IMR-90 (cell line): Measurements from ENCODE around the gene ITGB5. TPM values are rescaled to one million over a fixed set of nuclear protein-coding genes. Genes with fewer than 3 reads are reported as not detected.

Source experiments
- ATAC-seq: fragments of 200-7000 bp; cut with Tn5 transposase; 2 replicates; pipeline ENCODE4 v1.9.1; 2020; ENCODE audit warnings: low read depth, mild to moderate bottlenecking, moderate library complexity
- BruUV-seq: library from RNA; stranded (reverse); fragments of 400-500 nt; replicated peaks from 2 replicates; lab custom pipeline; 2021; lab: Mats Ljungman, UMichigan
- CTCF ChIA-PET: fragments of 300-600 bp; formaldehyde crosslinking; extraction: SDS; loops from one replicate; lab custom pipeline; 2021; ENCODE audit warnings: antibody characterized with exemption; lab: Yijun Ruan, JAX
- POLR2A ChIA-PET: fragments of 300-600 bp; sonication (Branson Sonifier 250); formaldehyde crosslinking; loops from one replicate; lab custom pipeline; 2022; ENCODE audit warnings: antibody characterized with exemption; ENCODE audit not compliant: unreplicated experiment; lab: Charles Lee
- DNase-seq: peaks from one replicate; pipeline ENCODE4 v3.0.0; 2013
- H2AFZ ChIP-seq: replicated peaks from 2 replicates; pipeline ENCODE3; 2013; ENCODE audit warnings: low read length, mild to moderate bottlenecking; ENCODE audit not compliant: poor library complexity
- H2AK5ac ChIP-seq: 2 replicates; pipeline ENCODE4 v1.6.1; 2013; ENCODE audit warnings: low read depth, low read length, inconsistent platforms
- H2AK9ac ChIP-seq: replicated peaks from 2 replicates; pipeline ENCODE3; 2013; ENCODE audit warnings: mild to moderate bottlenecking, low read depth, low read length, moderate library complexity; ENCODE audit not compliant: poor library complexity
- H2BK120ac ChIP-seq: 2 replicates; pipeline ENCODE4 v1.6.1; 2013; ENCODE audit warnings: low read depth, low read length, inconsistent platforms
- H2BK15ac ChIP-seq: 3 replicates; pipeline ENCODE4 v1.6.1; 2013; ENCODE audit warnings: low read depth, low read length, inconsistent platforms
- H2BK20ac ChIP-seq: 2 replicates; pipeline ENCODE4 v1.6.1; 2013; ENCODE audit warnings: low read depth, mild to moderate bottlenecking, inconsistent platforms, low read length, moderate library complexity
- H2BK5ac ChIP-seq: 2 replicates; pipeline ENCODE4 v1.6.1; 2013; ENCODE audit warnings: mild to moderate bottlenecking, low read depth, low read length, inconsistent platforms; ENCODE audit not compliant: poor library complexity, severe bottlenecking
- H3K14ac ChIP-seq: replicated peaks from 2 replicates; pipeline ENCODE4 v1.6.1; 2013; ENCODE audit warnings: low read depth, low read length, inconsistent platforms
- H3K18ac ChIP-seq: 2 replicates; pipeline ENCODE4 v1.6.1; 2013; ENCODE audit warnings: low read depth, low read length, control low read depth
- H3K23ac ChIP-seq: 2 replicates; pipeline ENCODE4 v1.6.1; 2013; ENCODE audit warnings: low read depth, low read length, inconsistent platforms
- H3K27ac ChIP-seq: 2 replicates; pipeline ENCODE4 v1.5.1; 2013; ENCODE audit warnings: mild to moderate bottlenecking, control low read depth, low read length; ENCODE audit not compliant: insufficient read depth
- H3K27me3 ChIP-seq: 2 replicates; pipeline ENCODE4 v1.6.1; 2013; ENCODE audit warnings: low read length; ENCODE audit not compliant: control insufficient read depth, insufficient read depth
- H3K36me3 ChIP-seq: 2 replicates; pipeline ENCODE4 v1.6.1; 2013; ENCODE audit warnings: low read length, mixed read lengths; ENCODE audit not compliant: control insufficient read depth, insufficient read depth
- H3K4ac ChIP-seq: 2 replicates; pipeline ENCODE4 v1.6.1; 2013; ENCODE audit warnings: low read depth, low read length, inconsistent platforms
- H3K4me1 ChIP-seq: 2 replicates; pipeline ENCODE4 v1.6.1; 2013; ENCODE audit warnings: low read length, mixed read lengths; ENCODE audit not compliant: control insufficient read depth, insufficient read depth
- H3K4me2 ChIP-seq: 2 replicates; pipeline ENCODE4 v1.6.1; 2013; ENCODE audit warnings: low read depth, mild to moderate bottlenecking, control low read depth, low read length, moderate library complexity
- H3K4me3 ChIP-seq: 2 replicates; pipeline ENCODE4 v1.5.1; 2013; ENCODE audit warnings: low read depth, mild to moderate bottlenecking, control low read depth, low read length, moderate library complexity; ENCODE audit not compliant: insufficient read depth
- H3K56ac ChIP-seq: 2 replicates; pipeline ENCODE4 v1.6.1; 2013; ENCODE audit warnings: low read length, inconsistent platforms; ENCODE audit not compliant: insufficient read depth; ENCODE audit errors: extremely low read depth
- H3K79me1 ChIP-seq, 2 experiments: 2 replicates each; pipeline ENCODE4 v1.6.1; 2013; ENCODE audit warnings: low read length in 2 of 2, inconsistent platforms in 1 of 2, low read depth in 1 of 2
- H3K9ac ChIP-seq: 2 replicates; pipeline ENCODE4 v1.6.1; 2013; ENCODE audit warnings: low read depth, low read length, control low read depth
- H3K9me1 ChIP-seq: 2 replicates; pipeline ENCODE4 v1.6.1; 2013; ENCODE audit warnings: low read length, inconsistent platforms; ENCODE audit not compliant: insufficient read depth
- H3K9me3 ChIP-seq: 2 replicates; pipeline ENCODE4 v1.6.1; 2013; ENCODE audit warnings: low read length; ENCODE audit not compliant: control insufficient read depth, insufficient read depth
- H4K20me1 ChIP-seq: 2 replicates; pipeline ENCODE4 v1.6.1; 2013; ENCODE audit warnings: low read length, inconsistent platforms; ENCODE audit not compliant: insufficient read depth
- H4K5ac ChIP-seq: 2 replicates; pipeline ENCODE4 v1.6.1; 2013; ENCODE audit warnings: mild to moderate bottlenecking, low read depth, low read length, control low read depth
- H4K8ac ChIP-seq, 2 experiments: 2 replicates each; pipeline ENCODE4 v1.6.1; 2013; ENCODE audit warnings: low read depth in 2 of 2, low read length in 2 of 2, control low read depth in 1 of 2, inconsistent platforms in 1 of 2
- H4K91ac ChIP-seq: 2 replicates; pipeline ENCODE4 v1.6.1; 2013; ENCODE audit warnings: low read depth, low read length, inconsistent platforms; ENCODE audit not compliant: insufficient read depth
- CEBPB ChIP-seq: IDR thresholded peaks from 2 replicates; pipeline ENCODE4 v1.6.1; 2012; ENCODE audit warnings: low read depth, low read length, improper control_type of control experiment
- ELK1 ChIP-seq: fragments of 150-350 bp; IDR thresholded peaks from 2 replicates; pipeline ENCODE4 v1.6.1; 2016; ENCODE audit warnings: low read depth, mild to moderate bottlenecking, low read length, moderate library complexity, borderline replicate concordance
- MAZ ChIP-seq: IDR thresholded peaks from 2 replicates; pipeline ENCODE4 v1.6.1; 2012; ENCODE audit warnings: low read depth, mild to moderate bottlenecking, low read length, improper control_type of control experiment, moderate library complexity, borderline replicate concordance
- NFE2L2 ChIP-seq: fragments of 150-350 bp; IDR thresholded peaks from 2 replicates; pipeline ENCODE4 v1.6.1; 2016; ENCODE audit warnings: low read depth, mild to moderate bottlenecking, low read length
- RCOR1 ChIP-seq: IDR thresholded peaks from 2 replicates; pipeline ENCODE4 v1.6.1; 2012; ENCODE audit warnings: mild to moderate bottlenecking, low read length, improper control_type of control experiment; ENCODE audit not compliant: insufficient replicate concordance
- RFX5 ChIP-seq: IDR thresholded peaks from 2 replicates; pipeline ENCODE4 v1.8.0; 2012; ENCODE audit warnings: low read depth, mild to moderate bottlenecking, low read length, moderate library complexity
- SMC3 ChIP-seq: fragments of 150-350 bp; IDR thresholded peaks from 2 replicates; pipeline ENCODE4 v1.6.1; 2016; ENCODE audit warnings: low read depth, mild to moderate bottlenecking, antibody characterized with exemption, low read length, moderate library complexity
- WGBS, 2 experiments: methylation state at CpG; one replicate each; pipeline versions ENCODE4 v1.1.5 to v1.1.7; 2013; ENCODE audit warnings: missing lambda C conversion rate in 2 of 2; ENCODE audit not compliant: insufficient read length in 1 of 2; ENCODE audit errors: extremely low coverage in 2 of 2; 5-methylcytosine and 5-hydroxymethylcytosine counted together
- dilution Hi-C: fragments of 300-500 bp; cut with HindIII; formaldehyde crosslinking; loops from one replicate; pipeline ENCODE4 v1.14.3; 2018; ENCODE audit warnings: low sequenced_read_pairs; ENCODE audit not compliant: unreplicated experiment
- in situ Hi-C: fragments of 300-500 bp; cut with MboI; formaldehyde crosslinking; loops from 3 replicates; pipeline ENCODE4 v1.14.3; 2019; ENCODE audit warnings: low sequenced_read_pairs, inconsistent platforms, mixed read lengths
- intact Hi-C: fragments of 100-400 bp; cut with micrococcal nuclease; formaldehyde crosslinking; loops from 2 replicates; pipeline ENCODE4 v1.10.0; 2022
- polyA plus RNA-seq, 3 experiments: library from polyadenylated mRNA; depleted of rRNA; stranded (reverse); fragments of >200 nt; gene quantifications; 2 replicates each; pipeline ENCODE4 v1.2.3, GENCODE V29; 2012; ENCODE audit warnings: low replicate concordance in 1 of 3
- total RNA-seq: library from RNA; depleted of rRNA; stranded (reverse); fragments of >200 nt; gene quantifications from 2 replicates; pipeline ENCODE4 v1.2.3, GENCODE V29; 2012

ITGB5 gene
- total and polyA plus RNA-seq, 2 of the 4 experiments (the other 2 are of a cell fraction) = 85.0 to 101 TPM

GRCh38 chr3:124763644-124764358 is 123.4 kb downstream of the ITGB5 start:
- dilution Hi-C loops = loop anchor here (25.0 kb wide), 1 partner anchor 124 kb away; the partner anchor contains the start of gene ITGB5
- H3K4me2 ChIP-seq = no peak overlapping the region
- no peak for DNase-seq
- H3K4me3 ChIP-seq = no peak overlapping the region
- H3K18ac ChIP-seq = no peak overlapping the region
- H3K27me3 ChIP-seq = no peaks in the 10 kb centered on the region
- ATAC-seq = no peak
- H2BK120ac ChIP-seq = no peak overlapping the region
- ChIA-PET CTCF (interaction anchor here (0.6 kb wide), 2 partner anchors 130 to 659 kb away, joined by 3 read pairs; no protein-coding TSS in a partner anchor), POLR2A (no interaction called here)
- no peak overlapping the region for H2BK5ac ChIP-seq
- intact Hi-C loops = loop anchor here (5.0 kb wide), 3 partner anchors 124 to 824 kb away; partner anchors contain the start of gene ITGB5
- TF ChIP-seq NFE2L2 (no peak), RFX5 (no peak), RCOR1 (no peak), SMC3 (no peak), ELK1 (no peak), MAZ (no peak), CEBPB (no peak)
- H3K4ac ChIP-seq = no peak overlapping the region
- no peak overlapping the region for H3K56ac ChIP-seq
- BruUV-seq = no TSS peak
- no peak overlapping the region for H4K91ac ChIP-seq
- peaks cover 48% of the 10 kb centered on the region for H3K36me3 ChIP-seq
- H3K9me1 ChIP-seq = 0 out of 2 replicates have a peak, but pooled peaks cover 2% of the 10 kb centered on the region
- H4K5ac ChIP-seq = no peak overlapping the region
- no peak overlapping the region for H3K9ac ChIP-seq
- no peak overlapping the region for H3K27ac ChIP-seq
- H2AK9ac ChIP-seq = no peak overlapping the region
- H2AFZ ChIP-seq = no peak overlapping the region
- H4K8ac ChIP-seq = no peak overlapping the region
- peaks cover 0 to 4% of the 10 kb centered on the region in 2 experiments; a peak in 2 of 4 replicates for H3K79me1 ChIP-seq
- WGBS, 2 experiments = 100% methylated on average over 2 of the region's 15 CpGs; no CpG with 5 or more reads in 1 of the 2 experiments
- no peak overlapping the region for H2BK20ac ChIP-seq
- no peak overlapping the region for H3K23ac ChIP-seq
- H2AK5ac ChIP-seq = no peak overlapping the region
- H3K4me1 ChIP-seq = peaks cover 7% of the 10 kb centered on the region
- no peak overlapping the region for H2BK15ac ChIP-seq
- in situ Hi-C loops = loop anchor here (5.0 to 10.0 kb wide), 2 partner anchors 138 to 671 kb away; no protein-coding TSS in a partner anchor
- H3K9me3 ChIP-seq = no peaks in the 10 kb centered on the region
- H4K20me1 ChIP-seq = 0 out of 2 replicates have a peak, but pooled peaks cover 4% of the 10 kb centered on the region
- H3K14ac ChIP-seq = no peak overlapping the region
